GM19351 (cell line): ENCODE results near the gene ALPP.
"Not testable (repeated sequence)": the region's sequence is repeated elsewhere in the genome, so short reads cannot be mapped to it uniquely, and the experiment has no call there.

ENCODE experiments used
- ATAC-seq: cut with Tn5 transposase; IDR thresholded peaks from one replicate; pipeline ENCODE4 v1.9.1; 2021; ENCODE audit warnings: mild to moderate bottlenecking, moderate library complexity; ENCODE audit not compliant: unreplicated experiment

Gene ALPP

DNA sequence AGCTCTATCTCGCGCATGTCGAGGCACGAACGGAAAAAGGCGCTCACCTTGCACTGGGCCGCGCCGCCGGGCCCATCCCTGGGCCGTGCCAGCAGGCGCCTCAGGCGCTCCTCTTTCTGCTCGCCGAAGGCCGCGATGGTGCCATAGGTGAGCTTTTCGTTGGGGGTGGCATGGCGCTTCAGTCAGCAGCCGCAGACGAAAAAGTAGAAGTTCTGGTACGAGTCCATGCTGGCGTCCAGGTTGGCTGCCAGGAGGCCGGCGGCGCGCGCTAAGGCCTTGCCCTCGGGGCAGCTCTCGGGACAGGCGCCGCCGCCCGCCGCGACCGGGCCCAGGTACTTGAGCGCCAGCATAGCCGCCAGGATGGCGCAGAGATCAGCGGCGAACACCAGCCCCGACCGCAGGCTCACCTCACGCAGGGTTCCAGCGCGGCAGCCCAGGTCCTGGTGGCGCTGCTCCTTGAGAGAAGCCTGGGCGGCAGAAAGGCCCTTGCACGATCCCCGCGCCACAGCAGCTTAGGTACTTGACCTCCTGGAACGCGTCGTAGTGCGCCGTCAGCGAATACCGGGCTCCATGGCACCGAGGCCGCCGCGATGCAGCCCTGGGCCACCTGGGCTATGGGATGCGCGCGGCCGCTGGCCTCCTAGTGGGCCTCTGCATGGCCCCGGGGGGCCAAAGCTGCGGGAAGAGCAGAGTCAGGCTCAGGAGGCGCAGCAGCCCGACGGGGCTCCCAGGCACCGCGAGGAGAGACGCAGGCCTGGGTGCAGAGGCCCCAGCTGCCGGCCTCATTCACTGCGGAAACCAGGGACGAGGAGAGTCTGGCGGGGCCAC lies 40.9 kb downstream of the ALPP start:
- no peak for ATAC-seq

DNA sequence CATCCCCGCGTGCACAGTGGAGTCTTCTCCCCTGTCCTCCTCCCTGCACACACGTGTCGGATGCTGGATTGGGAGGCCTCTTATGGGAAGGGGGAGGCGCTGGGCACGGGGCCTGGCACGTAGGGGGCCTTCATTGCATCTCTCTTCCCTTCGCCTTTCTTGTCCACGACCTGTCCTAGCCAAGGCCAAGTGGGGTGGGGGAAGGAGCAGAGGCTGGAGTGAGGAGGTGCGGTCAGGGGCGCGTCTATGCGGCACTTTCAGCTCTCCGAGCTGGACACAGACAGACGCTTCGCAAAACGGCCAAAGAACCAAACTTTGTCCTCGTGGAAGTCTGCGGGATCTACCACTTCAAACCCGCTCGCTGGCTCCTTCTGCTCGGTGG lies 41.5 kb downstream of the ALPP start:
- no peak for ATAC-seq

DNA sequence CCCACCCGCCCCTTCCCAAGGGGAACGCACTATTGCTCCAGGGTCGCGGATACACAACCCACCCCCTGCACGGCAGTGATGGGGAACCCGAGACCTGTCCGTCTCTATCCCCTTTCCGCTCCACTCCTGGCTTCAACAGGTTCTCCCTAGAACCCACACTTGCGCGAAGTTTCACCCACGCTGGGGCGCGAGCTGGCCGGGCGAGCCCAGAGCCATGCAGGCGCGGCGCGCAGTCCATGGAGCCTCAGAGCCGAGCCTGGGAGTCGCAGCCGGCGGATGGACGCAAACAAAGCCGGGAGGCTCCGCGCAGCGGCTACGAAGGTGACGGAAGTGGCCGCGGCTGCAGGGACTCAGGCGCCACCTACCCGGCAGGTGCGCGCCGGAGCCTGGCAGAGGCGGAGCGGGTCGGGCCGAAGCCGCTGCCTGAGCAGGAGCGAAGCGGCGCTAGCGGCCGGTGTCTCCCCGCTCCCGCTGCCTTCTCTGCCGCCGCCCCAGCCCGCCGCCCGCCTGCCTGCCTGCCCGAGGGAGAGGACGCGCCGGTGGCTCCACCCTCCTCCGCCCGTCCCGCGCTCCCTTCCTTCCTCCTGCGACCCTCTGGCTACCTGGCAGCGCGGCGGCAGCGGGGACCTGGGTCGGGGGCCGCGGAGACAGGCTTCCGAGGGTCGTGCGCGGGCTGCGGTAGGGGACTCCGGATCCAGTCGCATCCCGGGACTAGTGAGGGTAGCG lies 42.1 kb downstream of the ALPP start:
- ATAC-seq = no peak

DNA sequence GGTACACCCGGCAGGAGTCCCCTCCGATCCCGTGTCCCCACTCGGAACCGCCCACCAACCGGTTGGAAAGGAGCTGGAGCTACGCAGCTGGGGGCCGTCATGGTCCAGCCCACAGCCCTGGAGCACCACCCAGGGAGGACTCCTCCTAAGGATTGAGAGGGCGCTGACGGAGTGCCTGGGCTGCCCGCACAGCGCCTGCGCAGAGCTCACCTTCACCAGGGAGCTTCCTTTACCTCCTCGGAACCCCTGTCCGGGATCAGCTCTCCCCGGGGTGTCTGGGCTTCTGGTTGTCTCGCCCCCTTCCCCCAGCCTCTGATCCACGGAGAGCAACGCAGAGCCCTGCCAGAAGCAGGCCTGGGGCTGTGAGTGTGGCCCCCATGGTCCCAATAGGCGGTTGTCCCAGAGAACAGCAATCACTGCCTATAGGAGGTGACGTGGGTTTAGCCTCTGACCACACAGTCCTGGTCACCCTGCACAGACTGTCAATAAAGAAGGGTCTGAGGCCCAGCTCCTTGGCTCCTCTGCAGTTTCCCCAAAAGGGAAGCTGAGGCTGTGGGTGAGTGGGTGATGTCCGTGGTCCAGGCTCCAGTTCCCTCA lies 42.7 kb downstream of the ALPP start:
- no peak for ATAC-seq

DNA sequence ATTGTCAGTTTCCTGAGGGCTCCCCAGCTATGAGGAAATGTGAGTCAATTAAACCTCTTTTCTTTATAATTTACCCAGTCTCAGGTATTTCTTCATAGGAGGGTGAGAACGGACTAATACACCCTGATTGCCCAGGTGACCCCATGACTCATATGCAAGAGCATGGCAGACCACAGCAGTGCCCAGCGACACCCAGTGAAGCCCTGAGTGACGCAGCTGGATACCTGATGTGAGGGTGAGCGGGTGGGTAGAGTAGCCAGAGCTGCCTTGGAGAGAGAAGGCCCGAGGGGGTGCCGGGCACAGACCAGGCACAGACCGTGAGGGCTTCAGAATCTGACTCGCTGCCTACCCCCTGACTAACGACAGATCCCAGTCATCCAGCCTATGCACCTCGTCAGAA lies 43.5 kb downstream of the ALPP start:
- ATAC-seq = no peak

DNA sequence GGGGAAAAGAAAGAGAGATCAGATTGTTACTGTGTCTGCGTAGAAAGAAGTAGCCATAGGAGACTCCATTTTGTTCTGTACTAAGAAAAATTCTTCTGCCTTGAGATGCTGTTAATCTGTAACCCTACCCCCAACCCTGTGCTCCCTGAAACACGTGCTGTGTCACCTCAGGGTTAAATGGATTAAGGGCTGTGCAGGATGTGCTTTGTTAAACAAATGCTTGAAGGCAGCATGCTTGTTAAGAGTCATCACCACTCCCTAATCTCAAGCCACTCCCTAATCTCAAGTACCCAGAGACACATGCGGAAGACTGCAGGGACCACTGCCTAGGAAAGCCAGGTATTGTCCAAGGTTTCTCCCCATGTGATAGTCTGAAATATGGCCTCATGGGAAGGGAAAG lies 44.4 kb downstream of the ALPP start:
- ATAC-seq = not testable (repeated sequence)

DNA sequence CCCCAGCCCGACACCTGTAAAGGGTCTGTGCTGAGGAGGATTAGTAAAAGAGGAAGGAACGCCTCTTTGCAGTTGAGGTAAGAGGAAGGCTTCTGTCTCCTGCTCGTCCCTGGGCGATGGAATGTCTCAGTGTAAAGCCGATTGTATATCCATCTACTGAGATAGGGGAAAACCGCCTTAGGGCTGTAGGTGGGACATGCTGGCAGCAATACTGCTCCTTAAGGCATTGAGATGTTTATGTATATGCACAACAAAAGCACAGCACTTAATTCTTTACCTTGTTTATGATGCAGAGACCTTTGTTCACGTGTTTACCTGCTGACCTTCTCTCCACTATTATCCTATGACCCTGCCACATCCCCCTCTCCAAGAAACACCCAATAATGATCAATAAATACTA lies 44.9 kb downstream of the ALPP start:
- ATAC-seq = not testable (repeated sequence)

DNA sequence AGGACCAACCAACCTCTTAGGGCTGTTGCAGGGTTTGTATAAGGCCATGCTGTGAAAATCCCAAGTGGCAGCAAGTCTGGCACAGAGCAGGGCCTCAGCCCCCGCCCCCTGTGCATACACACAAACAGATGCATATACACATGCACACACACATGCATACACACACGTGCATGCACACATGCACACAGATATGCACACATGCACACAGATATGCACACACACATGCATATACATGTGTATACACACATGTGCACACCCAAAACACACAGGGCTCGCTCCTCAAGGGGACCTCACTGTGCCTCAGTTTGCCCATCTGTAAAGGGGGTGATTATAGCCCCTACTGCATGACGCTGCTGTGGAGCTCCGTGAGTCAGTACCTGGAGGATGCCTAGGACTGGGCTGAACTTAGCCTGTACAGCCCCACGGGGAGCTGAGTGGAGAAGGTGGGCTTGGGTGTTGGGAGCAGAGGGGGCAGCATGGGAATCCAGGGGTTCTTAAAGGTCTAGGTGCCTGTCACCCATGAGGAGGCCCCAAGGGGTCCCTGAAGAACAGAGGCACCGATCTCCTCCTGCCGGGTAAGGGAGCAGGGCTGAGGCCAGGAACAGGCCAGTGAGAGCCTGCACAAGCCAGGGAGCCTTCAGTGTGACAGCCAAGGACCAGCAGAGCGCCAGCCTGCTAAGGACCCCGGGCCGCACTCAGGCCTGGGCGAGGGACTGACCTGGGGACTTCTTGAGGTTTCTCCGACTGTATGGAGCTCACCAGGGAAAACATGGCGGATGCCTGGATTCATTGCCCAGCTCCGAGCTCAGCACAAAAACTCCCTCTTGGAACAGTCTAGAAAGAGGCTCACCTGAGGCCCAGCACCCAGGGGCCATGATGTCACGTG lies 53.4 kb downstream of the ALPP start:
- ATAC-seq = no peak
